Pons (tissue), 1 donor: Measurements from ENCODE around the gene RAD51B.
"Not testable (repeated sequence)": the region's sequence is repeated elsewhere in the genome, so short reads cannot be mapped to it uniquely, and the experiment has no call there.

Experiments
- DNase-seq: peaks from one replicate; pipeline ENCODE4 v3.0.0-alpha.2; 2016; ENCODE audit warnings: low spot score

Gene RAD51B

DNA sequence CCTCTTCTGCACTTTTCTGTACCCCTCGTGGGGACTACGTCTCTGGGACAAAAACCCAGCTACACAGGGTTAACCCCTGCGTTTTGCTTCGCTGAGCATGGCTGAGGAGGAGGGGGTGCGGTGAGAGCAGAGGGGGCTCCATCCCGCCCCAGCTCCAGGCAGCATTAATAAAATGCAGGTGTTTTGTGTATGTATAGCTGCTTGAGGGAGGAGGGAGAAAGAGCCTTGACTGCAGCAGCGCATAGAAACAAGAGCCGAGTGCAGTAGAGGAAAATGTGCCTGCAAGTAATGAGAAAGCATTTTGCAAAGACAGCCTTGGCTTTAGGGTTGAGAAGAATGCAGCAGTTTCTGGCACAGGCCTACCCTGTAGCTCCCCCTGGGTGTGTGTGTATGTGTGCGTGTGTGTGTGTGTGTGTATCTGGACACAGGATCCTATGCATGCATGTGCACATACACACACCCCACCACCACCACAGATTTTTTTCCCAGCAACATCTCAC is 869.3 kb downstream of the RAD51B start:
- no peak for DNase-seq

DNA sequence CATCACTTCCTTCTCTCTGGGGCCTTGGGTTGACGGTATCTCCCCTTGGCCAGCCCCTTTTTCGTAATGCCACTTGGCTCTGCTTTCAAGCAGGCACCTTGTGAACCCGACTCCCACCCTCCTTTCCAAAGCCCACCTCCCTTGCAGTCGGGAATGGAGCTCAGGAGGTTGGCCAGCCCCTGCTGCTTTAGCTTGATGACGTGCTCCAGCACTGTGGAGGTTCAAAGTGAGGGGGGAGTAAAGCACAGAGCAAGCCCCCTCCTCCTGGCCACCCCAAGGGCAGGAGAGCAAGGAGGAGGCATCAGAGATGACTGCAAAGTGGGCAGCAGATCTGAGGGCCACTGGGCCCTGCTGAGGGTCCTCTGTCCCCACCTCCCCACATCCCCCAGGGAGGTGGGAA is 869.9 kb downstream of the RAD51B start:
- DNase-seq = no peak

DNA sequence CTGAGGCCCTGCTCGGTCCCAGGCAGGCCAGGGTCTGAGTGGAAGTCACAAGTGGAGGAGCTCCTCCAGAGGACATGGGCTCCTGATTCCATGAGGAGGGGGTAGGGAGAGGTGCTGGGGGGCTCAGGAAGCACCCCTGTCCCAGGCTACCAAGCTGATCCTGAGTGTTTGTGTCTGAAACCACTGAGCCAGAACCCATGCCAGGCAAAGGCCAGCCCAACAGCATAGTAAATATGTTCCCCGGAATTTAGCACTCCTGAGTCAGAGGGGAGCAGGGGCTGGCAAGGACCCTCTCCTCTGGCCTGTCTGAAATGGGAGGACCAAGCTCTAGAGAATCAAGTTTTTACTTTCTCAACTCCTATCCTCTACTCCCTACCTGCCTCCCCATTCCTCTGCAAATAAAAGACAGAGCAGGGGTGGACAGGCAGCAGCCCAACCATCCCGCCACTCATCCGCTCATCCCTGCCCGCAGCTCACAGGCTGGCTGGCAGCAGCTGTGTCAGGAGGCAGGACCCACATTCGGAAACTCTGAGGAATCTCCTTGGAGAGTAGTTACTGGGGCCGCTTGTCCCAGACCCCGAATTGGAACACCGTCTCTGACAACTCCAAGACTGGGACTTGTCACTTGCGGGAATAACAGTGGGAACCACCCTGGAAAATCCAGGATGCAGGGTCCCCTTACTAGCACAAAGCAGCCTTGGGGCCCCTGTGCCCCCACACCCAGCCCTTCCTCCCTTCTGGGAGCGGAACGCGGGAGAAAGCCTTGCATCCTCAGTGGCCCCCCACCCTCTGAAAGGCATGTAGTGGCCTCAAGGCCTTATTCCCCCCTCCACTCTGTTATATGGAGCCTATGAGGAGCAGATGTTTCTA is 870.7 kb downstream of the RAD51B start:
- DNase-seq = no peak

DNA sequence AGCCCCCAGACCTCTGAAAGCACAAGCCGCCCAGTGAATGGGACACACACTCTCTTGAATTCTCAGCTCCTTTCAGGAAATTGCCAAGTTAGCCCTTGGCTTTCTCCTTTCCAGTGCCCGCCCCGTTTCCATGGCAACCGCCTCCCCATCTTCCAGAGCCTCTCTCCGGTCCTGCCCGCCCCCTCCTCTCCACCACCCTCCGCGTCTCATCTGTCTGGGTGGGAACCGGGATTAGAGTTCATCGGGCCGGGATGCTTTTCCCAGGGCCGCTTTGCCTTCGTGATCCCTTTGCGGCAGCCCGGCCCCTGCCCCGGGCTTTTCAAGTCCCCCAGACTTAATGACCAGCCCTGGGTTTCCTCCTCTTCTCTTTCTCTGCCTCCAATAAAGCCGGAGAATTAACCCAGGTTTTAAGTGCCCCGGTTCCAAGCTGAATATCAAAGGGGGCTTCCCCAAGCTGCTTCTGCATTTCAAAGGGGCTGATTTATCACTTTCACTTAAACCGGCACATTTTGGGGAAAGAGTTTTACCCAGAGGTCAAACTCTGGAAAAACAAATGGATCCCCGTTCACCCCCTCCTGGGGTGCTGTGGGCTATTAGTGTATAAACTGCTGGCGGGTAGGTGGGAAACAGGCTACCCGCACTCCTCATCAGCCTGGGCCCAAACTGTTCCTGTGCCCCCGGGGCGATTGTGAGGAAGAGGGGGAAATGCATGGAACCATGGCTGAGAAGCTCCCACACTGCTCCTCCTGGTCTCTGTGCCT is 871.6 kb downstream of the RAD51B start:
- DNase-seq = no peak

DNA sequence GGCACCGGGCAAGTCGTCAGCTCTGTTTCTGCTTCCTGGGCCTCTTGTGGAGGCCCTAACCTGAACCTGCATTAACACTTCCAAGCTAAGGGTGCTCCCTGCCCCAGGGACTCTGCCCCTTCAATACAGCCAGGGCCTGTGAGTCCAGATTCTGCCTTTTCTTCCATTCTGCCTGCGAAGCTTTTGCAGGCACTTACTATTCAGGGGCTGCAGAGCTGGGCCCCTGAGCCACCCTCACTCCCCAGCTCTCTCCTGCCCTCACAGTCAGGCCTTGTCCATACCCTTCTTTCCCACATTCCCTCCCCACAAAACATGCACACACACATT is 872.2 kb downstream of the RAD51B start:
- no peak for DNase-seq

DNA sequence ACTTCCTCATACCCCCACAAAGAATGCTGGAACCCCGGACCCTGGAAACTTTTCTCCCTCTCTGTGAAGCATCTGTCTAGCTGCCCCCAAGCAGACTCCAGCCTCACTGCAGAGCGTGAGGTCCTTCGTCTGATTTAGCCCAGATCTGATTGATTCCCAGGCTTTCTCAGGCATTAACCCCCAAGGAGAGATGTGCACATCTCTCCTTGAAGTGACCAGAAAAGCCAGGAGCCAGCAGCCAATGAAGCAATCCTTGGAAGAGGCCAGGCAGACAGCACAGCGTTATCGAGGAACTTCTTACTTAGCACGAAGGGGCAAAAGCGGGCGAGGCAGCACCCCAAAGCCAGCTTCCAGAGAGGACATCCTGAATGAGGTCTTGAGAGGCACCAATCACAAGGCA is 872.6 kb downstream of the RAD51B start:
- no peak for DNase-seq

DNA sequence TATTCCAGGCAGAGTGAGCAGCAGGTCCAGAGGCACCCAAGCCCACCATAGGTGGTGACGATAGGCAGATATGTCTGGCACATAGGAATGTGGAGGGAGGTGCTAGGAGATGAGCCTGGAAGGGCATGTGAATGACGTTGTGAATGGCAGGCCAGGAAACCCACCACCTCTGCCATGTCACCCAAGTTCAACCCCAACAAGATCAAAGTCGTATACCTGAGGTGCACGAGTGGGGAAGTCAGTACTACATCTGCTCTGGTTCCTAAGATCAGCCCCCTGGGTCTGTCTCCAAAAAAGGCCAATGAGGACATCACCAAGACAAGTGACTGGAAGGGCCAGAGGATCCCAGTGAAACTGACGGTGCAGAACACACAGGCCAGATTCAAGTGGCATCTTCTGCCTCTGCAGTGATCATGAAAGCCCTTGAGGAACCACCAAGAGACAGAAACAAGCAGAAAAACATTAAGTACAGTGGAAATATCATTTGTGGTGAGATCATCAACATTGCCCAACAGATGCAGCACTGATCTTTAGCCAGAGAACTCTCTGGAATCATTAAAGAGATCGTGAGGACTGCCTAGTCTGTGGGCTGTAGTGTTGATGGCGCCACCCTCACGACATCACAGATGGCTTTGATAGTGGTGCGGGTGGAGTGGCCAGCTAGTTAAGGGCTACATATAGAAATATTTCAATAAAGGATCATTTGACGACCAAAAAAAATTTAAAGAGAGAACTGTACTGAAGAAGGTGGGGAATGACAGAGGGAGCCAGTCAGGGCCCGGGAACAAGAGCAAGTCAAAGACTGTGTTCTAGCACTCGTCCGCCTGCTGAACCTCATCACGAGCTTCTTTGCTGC is 873.6 kb downstream of the RAD51B start:
- DNase-seq = no peak

DNA sequence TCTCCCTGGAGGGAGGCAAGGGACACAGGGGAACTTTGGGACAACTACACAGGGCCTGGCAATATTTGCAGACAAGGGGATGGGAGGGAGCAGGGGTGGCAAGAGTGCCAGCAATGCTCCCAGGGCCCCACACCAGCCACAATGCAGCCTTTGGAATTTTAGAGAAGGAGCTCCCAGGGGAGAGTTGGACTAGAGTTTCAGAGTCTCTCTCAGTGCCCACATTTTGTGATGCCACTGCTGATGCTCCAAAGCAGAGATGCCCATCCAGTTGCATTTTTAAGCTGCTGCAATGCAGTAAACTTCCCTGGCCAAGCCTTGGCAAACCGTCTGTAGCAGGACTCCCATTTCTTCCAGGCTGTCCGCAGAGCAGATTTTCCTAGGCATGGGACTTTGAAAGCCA is 874.3 kb downstream of the RAD51B start:
- DNase-seq = no peak

DNA sequence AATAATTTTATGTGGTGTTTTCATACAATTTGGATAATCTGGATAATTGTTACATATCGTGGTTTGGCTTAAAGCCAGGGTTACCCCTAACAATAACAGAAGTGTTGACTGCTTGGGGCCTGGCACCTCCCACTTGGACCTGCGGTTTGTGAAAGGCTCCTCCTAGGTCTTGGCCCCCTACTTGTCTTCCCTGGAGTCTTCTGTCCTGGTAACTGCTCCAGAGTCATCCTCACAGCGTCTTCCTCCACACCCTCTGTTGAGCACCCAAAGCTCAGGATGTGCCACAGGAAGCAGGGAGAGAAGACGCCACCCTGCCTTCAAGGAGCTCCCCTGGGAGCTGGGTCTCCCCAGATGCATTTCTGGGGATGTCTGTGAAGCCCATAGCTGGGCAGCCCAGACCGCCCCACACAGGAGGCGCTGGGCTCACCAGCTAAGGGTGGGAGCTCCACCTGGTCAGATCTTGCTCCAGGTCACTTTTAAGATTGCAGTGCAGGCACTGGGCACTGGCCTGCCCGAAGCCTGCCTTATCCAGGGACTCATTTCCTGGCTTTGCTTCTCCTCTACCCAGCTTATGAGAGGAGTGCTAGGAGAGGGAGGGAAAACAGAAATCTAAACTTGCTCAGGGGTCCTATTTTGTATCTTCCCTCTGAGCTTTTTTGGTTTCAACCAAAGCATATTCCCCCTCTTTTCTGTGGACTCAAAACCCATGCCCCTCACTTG is 875.1 kb downstream of the RAD51B start:
- DNase-seq = no peak

DNA sequence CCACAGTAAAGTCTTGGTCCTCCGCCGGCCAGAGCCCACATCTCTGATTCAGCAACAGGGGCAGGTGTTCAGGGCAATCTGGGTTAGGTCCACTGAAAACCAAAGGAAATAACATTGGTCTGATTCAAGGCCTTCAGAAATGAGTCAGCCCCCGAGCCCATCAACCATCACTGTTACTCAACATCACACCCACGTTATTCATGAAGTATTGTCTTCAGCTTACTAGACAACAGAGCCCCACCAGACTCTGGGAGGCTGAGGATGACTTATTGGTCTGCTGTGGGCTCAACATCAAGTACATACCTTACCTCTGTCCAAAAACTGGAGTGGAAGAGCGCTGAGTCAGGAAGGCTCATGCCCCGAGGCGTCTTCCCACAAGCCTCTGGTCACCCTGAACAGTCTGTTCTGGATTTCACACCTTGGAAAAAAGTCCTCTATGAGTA is 875.8 kb downstream of the RAD51B start:
- no peak for DNase-seq

DNA sequence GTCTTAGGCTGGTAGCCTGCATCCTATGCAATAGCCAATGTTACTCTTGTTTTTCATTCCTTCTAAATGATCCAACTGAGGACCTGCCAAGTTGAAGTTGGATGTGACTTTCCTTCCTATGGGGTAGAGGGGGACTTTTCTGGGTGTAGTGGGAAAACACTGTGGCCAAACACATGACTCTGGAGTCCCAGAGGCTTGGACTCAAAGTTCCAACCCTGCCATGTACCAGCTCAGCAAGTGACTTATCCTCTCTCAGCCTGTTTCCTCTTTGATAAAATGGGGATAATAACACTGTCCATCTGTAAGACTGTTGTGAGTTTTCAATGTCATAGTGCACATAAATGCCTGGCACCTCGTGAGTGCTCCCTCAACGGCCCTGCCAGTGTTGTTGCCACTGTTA is 876.3 kb downstream of the RAD51B start:
- DNase-seq = no peak

DNA sequence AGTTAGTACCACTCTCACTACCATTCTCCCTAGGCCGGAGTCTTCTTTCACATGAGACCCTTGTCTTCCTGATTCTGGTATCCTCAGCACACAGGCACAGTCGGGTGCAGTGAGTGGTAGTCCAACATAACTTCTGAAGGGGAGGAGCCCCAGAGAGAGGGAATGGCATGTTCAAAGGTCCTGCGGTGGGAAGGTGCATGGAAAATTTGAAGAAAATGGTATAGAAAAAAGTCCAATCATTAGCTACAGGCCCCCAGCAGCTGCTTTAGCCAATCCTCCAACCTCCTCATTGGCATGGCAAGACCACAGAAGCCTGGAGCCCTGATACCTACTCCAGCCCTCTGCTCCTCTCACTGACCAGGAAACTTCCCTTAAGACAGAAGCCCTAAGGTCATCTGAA is 876.7 kb downstream of the RAD51B start:
- no peak for DNase-seq

DNA sequence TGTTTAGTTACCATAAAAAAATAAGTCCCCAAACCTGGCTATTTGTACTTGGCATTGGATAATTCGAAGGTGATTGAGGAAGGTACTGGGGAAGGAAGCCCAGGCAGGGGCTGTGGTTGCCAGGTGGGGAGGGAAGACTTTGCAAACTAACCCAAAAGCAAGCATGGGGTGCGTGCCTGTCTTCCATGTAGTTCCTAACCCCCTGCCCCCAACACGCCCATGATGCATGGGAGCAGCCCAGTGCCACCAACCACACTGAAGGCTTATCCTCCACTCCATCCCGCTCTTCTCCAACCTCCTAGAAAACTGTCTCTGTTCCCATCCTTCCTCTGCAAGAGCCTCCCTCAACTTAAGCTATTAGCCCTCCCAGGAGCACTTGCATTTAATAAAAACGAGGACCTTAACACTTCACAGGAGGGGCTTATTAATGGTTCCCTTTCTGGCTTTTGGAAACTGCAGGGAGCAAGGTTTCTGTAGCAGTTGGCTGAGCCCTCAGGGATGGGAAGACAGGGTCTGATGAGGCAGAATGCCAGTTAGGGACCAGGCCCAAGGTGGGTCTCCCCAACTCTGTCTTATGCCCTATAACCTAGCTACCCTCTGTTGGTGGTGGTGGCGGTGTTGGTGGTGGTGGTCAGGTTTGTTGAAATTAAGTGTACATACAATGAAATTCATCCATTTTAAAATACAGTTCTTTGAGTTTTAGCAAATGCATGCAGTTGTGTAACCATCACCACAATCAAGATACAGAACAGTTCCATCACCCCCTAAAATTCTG is 877.3 kb downstream of the RAD51B start:
- DNase-seq = no peak

DNA sequence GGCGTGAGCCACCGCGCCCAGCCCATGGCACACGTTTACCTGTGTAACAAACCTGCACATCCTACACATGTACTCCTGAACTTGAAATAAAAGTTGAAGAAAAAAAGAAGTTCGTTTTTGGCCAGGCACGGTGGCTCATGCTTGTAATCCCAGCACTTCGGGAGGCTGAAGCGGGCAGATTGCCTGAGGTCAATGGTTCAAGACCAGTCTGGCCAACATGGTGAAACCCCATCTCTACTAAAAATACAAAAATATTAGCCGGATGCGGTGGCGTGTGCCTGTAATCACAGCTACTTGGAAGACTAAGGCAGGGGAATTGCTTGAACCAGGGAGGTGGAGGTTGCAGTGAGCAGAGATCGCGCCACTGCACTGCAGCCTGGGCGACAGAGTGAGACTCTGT is 879.2 kb downstream of the RAD51B start:
- not testable (repeated sequence) for DNase-seq

DNA sequence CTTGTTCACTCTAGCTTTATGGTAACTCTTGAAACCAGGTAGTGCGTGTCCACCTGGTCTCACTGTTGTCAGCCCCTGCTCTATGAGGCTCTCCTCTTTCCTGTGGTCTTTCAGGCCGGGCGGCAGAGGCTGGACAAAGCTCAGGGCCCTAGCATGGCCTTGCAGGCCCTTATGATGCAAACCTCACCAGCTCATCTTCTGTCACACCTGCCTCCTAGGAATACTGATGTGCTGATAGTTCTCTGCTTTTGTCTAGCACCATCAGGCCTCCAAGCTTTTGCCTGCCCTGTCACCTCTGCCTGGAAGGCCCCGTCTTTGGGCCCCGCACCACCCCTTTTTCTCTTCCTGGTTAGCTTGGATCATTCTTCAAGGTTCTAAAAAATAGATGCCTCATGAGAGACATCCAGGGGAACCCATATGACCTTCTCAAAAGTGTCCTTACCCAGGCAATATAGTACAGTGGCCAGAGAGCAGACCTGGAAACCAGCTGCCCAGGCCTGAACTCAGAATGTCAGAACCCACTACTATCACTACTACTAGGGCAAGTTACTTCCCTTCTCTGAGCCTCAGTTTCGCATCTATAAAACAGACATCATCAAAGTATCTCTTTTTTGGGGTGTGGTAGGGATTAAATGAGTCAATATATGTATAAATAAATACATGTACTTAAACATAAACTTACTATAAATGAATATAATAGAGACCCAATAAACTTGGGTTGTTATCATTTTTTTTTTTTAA is 881.6 kb downstream of the RAD51B start:
- no peak for DNase-seq

DNA sequence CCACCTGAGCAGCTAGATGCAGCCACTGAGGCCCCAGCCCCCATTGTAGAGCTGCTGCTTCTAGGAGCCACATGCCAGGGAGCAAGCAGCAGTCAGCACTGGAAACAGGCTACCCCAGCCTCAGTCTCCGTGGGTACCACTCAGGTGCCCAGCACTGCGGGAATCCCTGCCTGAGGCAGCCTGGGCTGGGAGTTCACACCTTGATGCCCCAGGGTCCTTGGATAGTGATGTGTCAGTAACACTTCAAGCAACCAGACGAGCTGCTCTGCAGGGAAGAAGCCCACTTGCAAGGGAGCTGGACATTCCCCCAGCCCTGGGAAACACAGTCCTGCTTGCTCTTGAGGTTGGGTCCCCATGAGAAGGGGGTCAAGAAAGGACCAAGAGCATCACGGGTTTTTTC is 882.6 kb downstream of the RAD51B start:
- DNase-seq = no peak

DNA sequence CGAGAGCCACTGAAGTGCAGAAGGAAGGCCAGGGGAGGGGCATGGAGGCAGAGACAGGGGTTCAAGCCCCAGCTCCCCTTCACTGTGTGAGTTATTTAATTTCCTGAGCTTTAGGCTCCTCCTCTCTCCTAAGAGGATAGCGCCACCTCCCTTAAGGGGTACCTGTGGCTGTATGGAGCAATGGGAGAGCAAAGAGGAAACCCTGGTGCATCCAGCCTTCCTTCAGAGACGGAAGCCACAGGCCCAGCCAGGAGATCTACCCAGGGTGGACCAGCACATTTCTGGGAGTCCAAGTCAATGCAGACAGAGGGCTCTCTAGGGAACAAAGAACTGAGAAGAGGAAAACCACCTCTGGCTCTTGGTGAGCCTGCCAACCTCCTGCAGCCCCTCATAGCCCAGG is 883.0 kb downstream of the RAD51B start:
- no peak for DNase-seq

DNA sequence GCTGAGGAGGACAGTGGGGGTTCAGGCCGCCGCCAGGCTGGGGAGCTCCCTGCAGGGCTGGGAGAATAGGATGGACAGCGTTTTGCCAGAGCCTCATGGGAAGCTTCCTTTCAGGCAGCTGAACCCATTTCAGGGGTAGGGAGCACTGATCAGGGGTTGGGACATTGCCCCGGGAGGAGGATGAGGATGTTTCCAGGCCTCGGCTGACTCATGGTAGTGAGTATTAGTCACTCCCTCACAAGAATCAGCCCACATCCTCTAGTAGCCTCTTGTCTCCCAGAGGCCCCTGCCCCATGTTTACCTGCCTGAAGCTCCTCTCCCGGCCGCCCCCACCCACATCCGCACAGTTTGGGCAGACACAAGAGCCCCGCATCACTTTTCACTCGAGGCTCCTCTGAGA is 883.5 kb downstream of the RAD51B start:
- no peak for DNase-seq

DNA sequence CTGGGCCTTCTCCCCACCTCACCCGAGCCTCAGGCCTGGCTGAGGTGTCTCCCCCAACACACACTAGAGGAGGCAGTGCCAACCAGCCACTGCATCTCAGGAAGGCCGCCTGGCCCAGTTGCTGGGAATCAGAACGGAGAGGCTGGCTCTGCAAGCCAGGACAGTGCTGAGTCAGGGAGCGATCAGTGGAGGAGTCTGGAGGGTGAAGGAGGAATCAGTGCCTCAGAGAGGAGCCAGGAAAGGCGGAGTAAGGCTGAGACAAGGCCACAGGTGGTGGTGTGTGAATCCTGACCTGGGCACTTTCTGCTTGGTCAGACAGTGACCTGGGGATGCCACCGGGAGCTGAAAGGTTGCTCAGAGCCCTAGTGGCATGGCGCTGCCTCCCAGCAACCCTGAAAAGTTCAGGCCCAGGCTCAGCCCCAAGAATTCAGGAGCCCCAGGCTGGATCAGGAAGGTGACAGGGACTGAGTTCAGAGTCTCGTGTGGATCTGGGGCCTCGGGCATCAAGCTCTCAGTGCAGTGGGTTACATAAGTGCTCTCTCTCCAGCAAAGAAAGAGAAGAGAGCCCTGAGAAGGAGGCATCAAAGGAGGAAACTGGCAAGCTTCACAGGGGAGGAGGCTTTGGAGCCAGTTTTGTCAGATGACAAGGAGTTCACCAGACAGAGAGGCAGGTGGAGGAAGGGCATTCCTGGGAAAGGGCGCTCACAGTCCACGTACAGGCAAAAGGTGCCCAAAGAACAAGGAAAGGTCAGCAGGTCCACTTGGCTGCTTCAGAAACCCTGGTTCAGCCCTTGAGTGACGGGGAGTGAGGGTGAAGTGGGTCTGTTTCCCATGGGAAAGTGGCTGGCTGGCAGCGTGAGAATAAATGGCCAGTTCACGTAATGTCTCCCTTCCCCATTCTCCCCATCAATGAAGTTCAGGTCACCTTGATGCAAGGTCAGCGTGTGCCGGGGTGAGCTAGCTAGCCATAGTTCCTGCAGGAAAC is 885.4 kb downstream of the RAD51B start:
- no peak for DNase-seq
